GM23338 (cell line): Measurements from ENCODE around the gene ISG15. TPM values are rescaled to one million over a fixed set of nuclear protein-coding genes. Genes with fewer than 3 reads are reported as not detected.
A peak's percentile ranks its signal among the peaks of the same experiment; 100 is the strongest.

Source experiments
- ATAC-seq: fragments of 200-7000 bp; cut with Tn5 transposase; 3 replicates; pipeline ENCODE4 v1.9.1; 2020
- DNase-seq: peaks from one replicate; pipeline ENCODE4 v3.0.0-alpha.2; 2015; ENCODE audit warnings: low spot score
- H2AFZ ChIP-seq: fragments of 200-600 bp; sonication (generic); 2 replicates; pipeline ENCODE4 v1.8.0; 2016; ENCODE audit warnings: antibody characterized with exemption, mild to moderate bottlenecking, moderate library complexity
- H3F3A ChIP-seq: fragments of 200-600 bp; sonication (generic); replicated peaks from 2 replicates; pipeline ENCODE4 v1.8.0; 2017; ENCODE audit warnings: antibody characterized with exemption, mixed run types, low read depth
- H3K27ac ChIP-seq: fragments of 200-600 bp; sonication (generic); 2 replicates; pipeline ENCODE4 v1.6.1; 2016; ENCODE audit warnings: low read depth
- H3K27me3 ChIP-seq: fragments of 200-600 bp; sonication (generic); 2 replicates; pipeline ENCODE4 v1.8.0; 2016; ENCODE audit warnings: mild to moderate bottlenecking, mixed run types, moderate library complexity; ENCODE audit not compliant: insufficient read depth
- H3K36me3 ChIP-seq: fragments of 200-600 bp; sonication (generic); 2 replicates; pipeline ENCODE4 v1.8.0; 2016; ENCODE audit warnings: mild to moderate bottlenecking; ENCODE audit not compliant: insufficient read depth
- H3K4me1 ChIP-seq: fragments of 200-600 bp; sonication (generic); 2 replicates; pipeline ENCODE4 v1.8.0; 2016; ENCODE audit warnings: mild to moderate bottlenecking, moderate library complexity; ENCODE audit not compliant: insufficient read depth
- H3K4me2 ChIP-seq: fragments of 200-600 bp; sonication (generic); 2 replicates; pipeline ENCODE4 v1.7.1; 2017; ENCODE audit warnings: mixed run types
- H3K4me3 ChIP-seq: fragments of 200-600 bp; sonication (generic); 2 replicates; pipeline ENCODE4 v1.6.1; 2016; ENCODE audit warnings: mixed run types
- H3K79me2 ChIP-seq: fragments of 200-600 bp; sonication (generic); replicated peaks from 2 replicates; pipeline ENCODE4 v1.8.0; 2017; ENCODE audit warnings: mild to moderate bottlenecking; ENCODE audit not compliant: insufficient read depth
- H3K9me2 ChIP-seq: fragments of 200-600 bp; sonication (generic); 2 replicates; pipeline ENCODE4 v1.8.0; 2017; ENCODE audit not compliant: insufficient read depth
- H4K20me1 ChIP-seq: fragments of 200-600 bp; sonication (generic); replicated peaks from 2 replicates; pipeline ENCODE4 v1.8.0; 2017; ENCODE audit warnings: mild to moderate bottlenecking; ENCODE audit not compliant: insufficient read depth
- H3K27ac Mint-ChIP-seq: 2 replicates; pipeline ENCODE4 v1.8.0; 2020; ENCODE audit warnings: inconsistent platforms, mild to moderate bottlenecking, moderate library complexity, mixed read lengths
- H3K27me3 Mint-ChIP-seq: 3 replicates; pipeline ENCODE4 v1.8.0; 2022; ENCODE audit warnings: low read depth, mild to moderate bottlenecking, moderate library complexity, mixed read lengths, inconsistent platforms; ENCODE audit not compliant: insufficient read depth, poor library complexity
- H3K36me3 Mint-ChIP-seq: 3 replicates; pipeline ENCODE4 v1.8.0; 2021; ENCODE audit warnings: low read depth, mild to moderate bottlenecking, inconsistent platforms, moderate library complexity, mixed read lengths
- H3K4me1 Mint-ChIP-seq: 3 replicates; pipeline ENCODE4 v1.8.0; 2020; ENCODE audit warnings: mild to moderate bottlenecking, inconsistent platforms, mixed read lengths
- H3K4me3 Mint-ChIP-seq: 3 replicates; pipeline ENCODE4 v1.8.0; 2021; ENCODE audit warnings: moderate library complexity, mild to moderate bottlenecking, inconsistent platforms, mixed read lengths
- H3K9me3 Mint-ChIP-seq: 3 replicates; pipeline ENCODE4 v1.8.0; 2020; ENCODE audit warnings: moderate library complexity, mild to moderate bottlenecking, inconsistent platforms, mixed read lengths
- CREB1 ChIP-seq: fragments of 250-450 bp; sonication (Bioruptor Pico); IDR thresholded peaks from 2 replicates; pipeline ENCODE4 v1.5.0; 2020; ENCODE audit warnings: low read depth, mild to moderate bottlenecking, moderate library complexity
- CTCF ChIP-seq, 2 experiments: fragments of 200-600 bp in 1 of 2; sonication (generic) in 1 of 2; conservative IDR thresholded peaks; 2 replicates each; pipeline versions ENCODE4 v1.5.1 to v1.6.1; 2016 to 2017; ENCODE audit warnings: antibody characterized with exemption in 2 of 2, low read depth in 2 of 2, mild to moderate bottlenecking in 2 of 2, moderate library complexity in 1 of 2
- POLR2AphosphoS5 ChIP-seq: IDR thresholded peaks from 2 replicates; pipeline ENCODE4 v1.6.1; 2016; ENCODE audit warnings: antibody characterized with exemption, low read depth
- STAT1 ChIP-seq: IDR thresholded peaks from one replicate; pipeline ENCODE4 v1.6.1; 2016; ENCODE audit warnings: antibody characterized with exemption; ENCODE audit not compliant: unreplicated experiment
- ZNF331 ChIP-seq: fragments of 250-450 bp; sonication (Bioruptor Pico); IDR thresholded peaks from 2 replicates; pipeline ENCODE4 v1.5.0; 2020; ENCODE audit warnings: low read depth, mild to moderate bottlenecking, moderate library complexity
- polyA plus RNA-seq: library from polyadenylated mRNA; unstranded; fragments of >200 nt; fragmentation: Nextera tagmentation; extraction: Ambion mirVana; gene quantifications from 2 replicates; pipeline ENCODE4 v1.2.1, GENCODE V29; 2016
- total RNA-seq: library from RNA; depleted of rRNA; stranded (reverse); fragments of >200 nt; shearing (Covaris generic); gene quantifications from 2 replicates; pipeline ENCODE4 v1.2.3, GENCODE V29; 2014

Gene ISG15
- total and polyA plus RNA-seq, 2 experiments from 2014 or later = 52.9 to 101 TPM

- Mint-ChIP-seq H3K4me1 (peaks cover 4% of the 10 kb centered on the region), H3K9me3 (peaks cover 5% of the 10 kb centered on the region), H3K4me3 (no peak overlapping the region), H3K27ac (no peak overlapping the region), H3K36me3 (peaks cover 5% of the 10 kb centered on the region), H3K27me3 (peaks cover 24% of the 10 kb centered on the region)
- peaks cover 1% of the 10 kb centered on the region for H3K27me3 ChIP-seq
- ATAC-seq = no peak
- H4K20me1 ChIP-seq = no peaks in the 10 kb centered on the region
- no peak for DNase-seq
- H3K27ac ChIP-seq = no peak overlapping the region
- no peak overlapping the region for H3K4me3 ChIP-seq
- TF ChIP-seq STAT1 (no peak), CTCF (conservative IDR thresholded peaks at IDR 0.05; ENCODE audit: low read depth in 2 of 2) (no peak), CREB1 (CRISPR knock-in tag) (no peak), ZNF331 (no peak)
- H3K4me2 ChIP-seq = no peak overlapping the region
- no peak overlapping the region for H2AFZ ChIP-seq
- no peaks in the 10 kb centered on the region for H3K79me2 ChIP-seq
- no peaks in the 10 kb centered on the region for H3F3A ChIP-seq
- no peaks in the 10 kb centered on the region; the same call in 1 of the 2 replicates for H3K4me1 ChIP-seq
- H3K9me2 ChIP-seq = no peaks in the 10 kb centered on the region
- H3K36me3 ChIP-seq = no peaks in the 10 kb centered on the region
These were observed 35.0 kb upstream of the ISG15 start for GRCh38 chr1:978069-978834.

- Histone ChIP-seq H3K27ac (no peak overlapping the region), H3K4me2 (no peak overlapping the region), H3K36me3 (no peaks in the 10 kb centered on the region), H3K4me3 (no peak overlapping the region), H3K4me1 (no peaks in the 10 kb centered on the region; the same call in 1 of the 2 replicates), H2AFZ (no peak overlapping the region), H3K9me2 (no peaks in the 10 kb centered on the region), H3K27me3 (peaks cover 8% of the 10 kb centered on the region), H3F3A (no peaks in the 10 kb centered on the region), H4K20me1 (no peaks in the 10 kb centered on the region), H3K79me2 (no peaks in the 10 kb centered on the region)
- H3K36me3 Mint-ChIP-seq = peaks cover 5% of the 10 kb centered on the region
- H3K27ac Mint-ChIP-seq = no peak overlapping the region
- DNase-seq (no peak), ATAC-seq (no peak)
- H3K27me3 Mint-ChIP-seq = peaks cover 29% of the 10 kb centered on the region
- no peak overlapping the region for H3K4me3 Mint-ChIP-seq
- H3K9me3 Mint-ChIP-seq = peaks cover 5% of the 10 kb centered on the region
- no peak for TF ChIP-seq POLR2AphosphoS5
- TF ChIP-seq CTCF (conservative IDR thresholded peaks at IDR 0.05; ENCODE audit: low read depth in 2 of 2) = 0 out of 4 replicates have a peak, but pooled peaks of 1 of the 2 experiments have one; percentile 6
- peaks cover 4% of the 10 kb centered on the region for H3K4me1 Mint-ChIP-seq
These were observed 34.2 kb upstream of the ISG15 start for GRCh38 chr1:978835-979743.
